Transverse colon (tissue), 4 donors: ENCODE results near the gene METTL17. TPM values are rescaled to one million over a fixed set of nuclear protein-coding genes. Genes with fewer than 3 reads are reported as not detected.
"Not testable (repeated sequence)": the region's sequence is repeated elsewhere in the genome, so short reads cannot be mapped to it uniquely, and the experiment has no call there.

Experiments used
- DNase-seq: peaks from one replicate; pipeline ENCODE4 v3.0.0-alpha.2; 2019
- H3K27ac ChIP-seq, 4 donors: fragments of 200-600 bp; sonication (generic); 2 replicates each; pipeline ENCODE4 v1.5.1; 2016 to 2018; ENCODE audit warnings: inconsistent platforms in 4 of 4
- H3K27me3 ChIP-seq: fragments of 200-600 bp; sonication (generic); 2 replicates; pipeline ENCODE4 v1.5.1; 2017; ENCODE audit warnings: inconsistent platforms
- H3K36me3 ChIP-seq, 4 donors: fragments of 200-600 bp; sonication (generic); 2 replicates each; pipeline ENCODE4 v1.5.1; 2017 to 2019; ENCODE audit warnings: inconsistent platforms in 4 of 4
- H3K4me1 ChIP-seq, 4 donors: fragments of 200-600 bp; sonication (generic); 2 replicates each; pipeline ENCODE4 v1.5.1; 2017 to 2020; ENCODE audit warnings: inconsistent platforms in 4 of 4
- H3K4me3 ChIP-seq, 4 donors: fragments of 200-600 bp; sonication (generic); 1 replicate in 1 of 4; 2 replicates in 3 of 4; pipeline versions ENCODE4 v1.5.1 to v1.6.1; 2017 to 2019; ENCODE audit warnings: inconsistent platforms in 4 of 4
- H3K9me3 ChIP-seq, 2 donors: fragments of 200-600 bp; sonication (generic); 2 replicates each; pipeline ENCODE4 v1.5.1; 2017 to 2019; ENCODE audit warnings: inconsistent platforms in 2 of 2
- EP300 ChIP-seq: sonication (generic); formaldehyde crosslinking; IDR thresholded peaks from one replicate; pipeline ENCODE4 v1.6.1; 2017; ENCODE audit warnings: antibody characterized with exemption, low read depth
- POLR2A ChIP-seq: fragments of 450-650 bp; IDR thresholded peaks from one replicate; pipeline ENCODE4 v1.6.1; 2016; ENCODE audit warnings: antibody characterized with exemption, mild to moderate bottlenecking, moderate library complexity
- POLR2AphosphoS5 ChIP-seq, 3 donors: sonication (generic); formaldehyde crosslinking; IDR thresholded peaks; one replicate each; pipeline ENCODE4 v1.6.1; 2016; ENCODE audit warnings: antibody characterized with exemption in 3 of 3
- WGBS, 2 donors: methylation state at CpG; one replicate each; pipeline ENCODE4 v1.1.5; 2018; ENCODE audit warnings: low coverage in 1 of 2; 5-methylcytosine and 5-hydroxymethylcytosine counted together
- in situ Hi-C, 4 donors: fragments of 200-750 bp; cut with MboI; loops; one replicate each; pipeline versions ENCODE4 v1.15.0 to v1.15.1; 2017; ENCODE audit warnings: low sequenced_read_pairs in 3 of 4, low pct_ligation_motif_present in 1 of 4, low pct_unique_long_range_greater_than_20kb in 1 of 4
- intact Hi-C: fragments of 100-400 bp; cut with DNase I; formaldehyde crosslinking; loops from one replicate; pipeline ENCODE4 v1.15.1; 2023; ENCODE audit warnings: low total_unique reads
- total RNA-seq, 4 donors: library from RNA; depleted of rRNA; stranded (reverse); fragments of >200 nt; gene quantifications; one replicate each; pipeline ENCODE4 v1.1.0, GENCODE V29; 2016
- TF ChIP-seq, protein P1 (sequence below), 5 experiments: fragments of 200-600 bp in 3 of 5; fragments of 450-650 bp in 2 of 5; sonication (generic) in 3 of 5; IDR thresholded peaks; 1 replicate in 2 of 5; 2 replicates in 3 of 5; pipeline ENCODE4 v1.5.1; 2016 to 2017; ENCODE audit warnings: antibody characterized with exemption in 5 of 5, inconsistent platforms in 3 of 5, mild to moderate bottlenecking in 2 of 5, moderate library complexity in 1 of 5

Gene METTL17
- total RNA-seq, 4 donors from 2014 or later = 74.8 to 124 (median 108) TPM

- H3K27me3 ChIP-seq = no peaks in the 10 kb centered on the region
- H3K9me3 ChIP-seq = no peaks in the 10 kb centered on the region
- DNase-seq = no peak
- peaks cover 0 to 6% (median 0%) of the 10 kb centered on the region in 4 donors for H3K4me1 ChIP-seq
- intact Hi-C loops (no loop called here), in situ Hi-C loops (loop anchor here in 2 of 4 donors (10.0 to 25.0 kb wide), 2 partner anchors 284 to 291 kb away; partner anchors contain the start of genes ANG (in 1 of the 2) and RNASE4 (in 1 of the 2))
- TF ChIP-seq EP300 = no peak
- 0 to 21% methylated on average over 1 of the region's 1 CpG for WGBS, 2 donors
- H3K27ac ChIP-seq = no peak overlapping the region
- no peak overlapping the region for H3K4me3 ChIP-seq
- H3K36me3 ChIP-seq = no peaks in the 10 kb centered on the region
Observed at GRCh38 chr14:20978687-20979086, 11.1 kb upstream of the METTL17 start.

DNA sequence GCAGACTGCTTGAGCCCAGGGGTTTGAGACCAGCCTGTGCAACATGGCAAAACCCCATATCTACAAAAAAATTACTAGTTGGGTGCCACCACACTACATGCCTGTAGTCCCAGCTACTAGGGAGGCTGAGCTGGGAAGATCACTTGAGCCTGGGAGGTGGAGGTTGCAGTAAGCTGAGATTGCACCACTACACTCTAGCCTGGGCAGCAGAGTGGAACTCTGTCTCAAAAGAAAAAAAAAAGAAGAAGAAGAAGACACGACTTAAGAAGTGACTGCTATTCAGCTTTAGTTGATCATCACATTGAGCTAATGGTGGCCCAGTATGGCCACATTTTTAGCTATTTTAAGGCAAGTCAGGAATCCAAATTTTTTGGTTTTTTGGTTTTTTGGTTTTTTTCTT is 8.9 kb upstream of the METTL17 start:
- Histone ChIP-seq H3K9me3 (no peaks in the 10 kb centered on the region), H3K4me1 (peaks cover 0 to 6% (median 0%) of the 10 kb centered on the region in 4 donors), H3K27me3 (no peaks in the 10 kb centered on the region), H3K27ac (no peak overlapping the region), H3K36me3 (no peaks in the 10 kb centered on the region), H3K4me3 (no peak overlapping the region)
- TF ChIP-seq POLR2AphosphoS5 (IDR thresholded peaks at IDR 0.05) (no peak), POLR2A (no peak), EP300 (no peak)
- TF ChIP-seq, protein P1, sequence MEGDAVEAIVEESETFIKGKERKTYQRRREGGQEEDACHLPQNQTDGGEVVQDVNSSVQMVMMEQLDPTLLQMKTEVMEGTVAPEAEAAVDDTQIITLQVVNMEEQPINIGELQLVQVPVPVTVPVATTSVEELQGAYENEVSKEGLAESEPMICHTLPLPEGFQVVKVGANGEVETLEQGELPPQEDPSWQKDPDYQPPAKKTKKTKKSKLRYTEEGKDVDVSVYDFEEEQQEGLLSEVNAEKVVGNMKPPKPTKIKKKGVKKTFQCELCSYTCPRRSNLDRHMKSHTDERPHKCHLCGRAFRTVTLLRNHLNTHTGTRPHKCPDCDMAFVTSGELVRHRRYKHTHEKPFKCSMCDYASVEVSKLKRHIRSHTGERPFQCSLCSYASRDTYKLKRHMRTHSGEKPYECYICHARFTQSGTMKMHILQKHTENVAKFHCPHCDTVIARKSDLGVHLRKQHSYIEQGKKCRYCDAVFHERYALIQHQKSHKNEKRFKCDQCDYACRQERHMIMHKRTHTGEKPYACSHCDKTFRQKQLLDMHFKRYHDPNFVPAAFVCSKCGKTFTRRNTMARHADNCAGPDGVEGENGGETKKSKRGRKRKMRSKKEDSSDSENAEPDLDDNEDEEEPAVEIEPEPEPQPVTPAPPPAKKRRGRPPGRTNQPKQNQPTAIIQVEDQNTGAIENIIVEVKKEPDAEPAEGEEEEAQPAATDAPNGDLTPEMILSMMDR (IDR thresholded peaks at IDR 0.05) = no peak
- intact Hi-C loops = no loop called here
- no peak for DNase-seq
- in situ Hi-C loops = loop anchor here in 1 of 4 donors (25.0 kb wide), 1 partner anchor 294 kb away; the partner anchor contains the start of genes ANG and RNASE4
- 44 to 66% methylated on average over 1 of the region's 1 CpG for WGBS, 2 donors

GRCh38 chr14:20982646-20983369 is 7.0 kb upstream of the METTL17 start:
- Histone ChIP-seq H3K27ac (no peak overlapping the region), H3K4me1 (peaks cover 0 to 2% (median 0%) of the 10 kb centered on the region in 4 donors), H3K4me3 (no peak overlapping the region), H3K9me3 (no peaks in the 10 kb centered on the region), H3K27me3 (no peaks in the 10 kb centered on the region), H3K36me3 (no peaks in the 10 kb centered on the region)
- DNase-seq = no peak
- no peak for TF ChIP-seq POLR2A
- WGBS, 2 donors = 78 to 80% methylated on average over 2 of the region's 2 CpGs
- in situ Hi-C loops = loop anchor here in 1 of 4 donors (25.0 kb wide), 1 partner anchor 296 kb away; the partner anchor contains the start of genes ANG and RNASE4
- intact Hi-C loops = no loop called here

- in situ Hi-C loops = loop anchor here in 1 of 4 donors (25.0 kb wide), 1 partner anchor 298 kb away; the partner anchor contains the start of genes ANG and RNASE4
Observed at GRCh38 chr14:20985650-20986049, 4.1 kb upstream of the METTL17 start.

DNA sequence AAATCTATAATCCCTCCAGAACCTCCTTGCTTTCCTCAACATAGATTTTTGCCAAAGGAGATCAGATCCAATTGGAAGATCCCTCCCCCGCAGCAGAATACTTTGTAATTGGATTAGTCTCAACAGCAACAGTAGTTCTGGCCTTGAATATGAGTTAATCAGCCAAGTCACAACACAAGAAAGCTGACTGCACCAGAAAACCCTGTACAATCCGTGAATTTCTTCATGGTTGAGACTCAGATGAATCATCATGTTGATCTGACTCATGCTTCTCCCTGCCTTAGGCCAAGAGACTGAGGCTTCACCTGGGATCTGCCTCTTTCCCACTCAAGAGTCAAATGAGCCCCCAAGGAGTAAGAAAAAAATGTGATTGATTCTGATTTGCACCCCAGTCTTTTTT is 3.0 kb upstream of the METTL17 start:
- peaks cover 0 to 4% (median 0%) of the 10 kb centered on the region in 4 donors for H3K36me3 ChIP-seq
- no peaks in the 10 kb centered on the region for H3K27me3 ChIP-seq
- 20 to 51% methylated on average over 1 to 2 of the region's 2 CpGs for WGBS, 2 donors
- no peak for DNase-seq
- no peak overlapping the region for H3K4me3 ChIP-seq
- no peak for TF ChIP-seq POLR2A
- TF ChIP-seq, protein P1 (IDR thresholded peaks at IDR 0.05) = no peak
- peak in 1 of 3 donors; percentile 61 for TF ChIP-seq POLR2AphosphoS5 (IDR thresholded peaks at IDR 0.05)
- peak overlapping the region in 2 of 4 donors; percentile 21 to 38 for H3K27ac ChIP-seq
- no peaks in the 10 kb centered on the region for H3K9me3 ChIP-seq
- in situ Hi-C loops (loop anchor here in 1 of 4 donors (25.0 kb wide), 1 partner anchor 300 kb away; the partner anchor contains the start of genes ANG and RNASE4), intact Hi-C loops (no loop called here)
- H3K4me1 ChIP-seq = peaks cover 6 to 27% (median 21%) of the 10 kb centered on the region in 4 donors

More at GRCh38 chr14:20985650-20986049, 4.1 kb upstream of the METTL17 start:
- H3K4me3 ChIP-seq, DNase-seq, intact Hi-C loops, H3K27me3 ChIP-seq, H3K36me3 ChIP-seq, H3K27ac ChIP-seq, H3K9me3 ChIP-seq: not testable (repeated sequence)
- H3K4me1 ChIP-seq = peaks cover under 1 to 15% (median 10%) of the 10 kb centered on the region in 4 donors
- WGBS, 2 donors = 92 to 94% methylated on average over 4 of the region's 4 CpGs
